Mesothelial cell of epicardium (in vitro differentiated cells): ENCODE measurements around the gene DENND4A. TPM values are rescaled to one million over a fixed set of nuclear protein-coding genes. Genes with fewer than 3 reads are reported as not detected.

Source experiments
- DNase-seq, 2 experiments: peaks; one replicate each; pipeline ENCODE4 v3.0.0; 2021; ENCODE audit warnings: low spot score in 2 of 2; ENCODE audit not compliant: unreplicated experiment in 2 of 2
- H3K27ac Mint-ChIP-seq: 2 replicates; pipeline ENCODE4 v1.8.0; 2021; ENCODE audit warnings: mixed read lengths
- H3K27me3 Mint-ChIP-seq: 2 replicates; pipeline ENCODE4 v1.8.0; 2021; ENCODE audit warnings: low read depth, mixed read lengths
- H3K36me3 Mint-ChIP-seq: 2 replicates; pipeline ENCODE4 v1.8.0; 2021; ENCODE audit warnings: mixed read lengths
- H3K4me1 Mint-ChIP-seq: 2 replicates; pipeline ENCODE4 v1.8.0; 2021; ENCODE audit warnings: mixed read lengths
- H3K4me3 Mint-ChIP-seq: 2 replicates; pipeline ENCODE4 v1.8.0; 2021; ENCODE audit warnings: mild to moderate bottlenecking, moderate library complexity, mixed read lengths
- H3K9me3 Mint-ChIP-seq: 2 replicates; pipeline ENCODE4 v1.8.0; 2021; ENCODE audit warnings: mixed read lengths
- total RNA-seq: library from RNA; stranded (reverse); gene quantifications from 3 replicates; pipeline ENCODE4 v1.2.1, GENCODE V29; 2021
- TF ChIP-seq, protein P1 (sequence below): fragments of 200-600 bp; sonication (generic); IDR thresholded peaks from one replicate; pipeline ENCODE4 v1.5.0; 2021; ENCODE audit warnings: antibody characterized with exemption; ENCODE audit not compliant: unreplicated experiment

DENND4A gene
- total RNA-seq, 1 donor from 2014 or later = 23.3 TPM

DNA sequence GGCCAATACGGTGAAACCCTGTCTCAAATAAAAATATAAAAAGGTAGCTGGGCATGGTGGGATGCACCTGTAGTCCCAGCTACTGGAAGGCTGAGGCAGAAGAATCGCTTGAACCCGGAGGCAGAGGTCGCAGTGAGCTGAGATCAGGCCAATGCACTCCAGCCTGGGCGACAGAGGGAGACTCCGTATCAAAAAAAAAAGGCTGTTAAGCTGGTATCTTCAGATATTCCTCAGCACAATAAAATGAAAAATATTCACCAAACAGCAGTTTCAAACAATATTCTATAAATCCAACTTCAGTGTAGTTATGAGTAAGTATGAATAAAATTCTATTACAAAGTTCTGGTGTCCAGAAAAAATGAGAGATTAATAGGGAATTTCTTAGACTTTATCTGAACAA lies 14.2 kb downstream of the DENND4A start:
- Mint-ChIP-seq H3K36me3 (no peaks in the 10 kb centered on the region), H3K27ac (no peak overlapping the region), H3K9me3 (no peaks in the 10 kb centered on the region), H3K4me3 (no peak overlapping the region), H3K27me3 (no peaks in the 10 kb centered on the region), H3K4me1 (peaks cover 2% of the 10 kb centered on the region)
- DNase-seq = no peak
- TF ChIP-seq, protein P1, sequence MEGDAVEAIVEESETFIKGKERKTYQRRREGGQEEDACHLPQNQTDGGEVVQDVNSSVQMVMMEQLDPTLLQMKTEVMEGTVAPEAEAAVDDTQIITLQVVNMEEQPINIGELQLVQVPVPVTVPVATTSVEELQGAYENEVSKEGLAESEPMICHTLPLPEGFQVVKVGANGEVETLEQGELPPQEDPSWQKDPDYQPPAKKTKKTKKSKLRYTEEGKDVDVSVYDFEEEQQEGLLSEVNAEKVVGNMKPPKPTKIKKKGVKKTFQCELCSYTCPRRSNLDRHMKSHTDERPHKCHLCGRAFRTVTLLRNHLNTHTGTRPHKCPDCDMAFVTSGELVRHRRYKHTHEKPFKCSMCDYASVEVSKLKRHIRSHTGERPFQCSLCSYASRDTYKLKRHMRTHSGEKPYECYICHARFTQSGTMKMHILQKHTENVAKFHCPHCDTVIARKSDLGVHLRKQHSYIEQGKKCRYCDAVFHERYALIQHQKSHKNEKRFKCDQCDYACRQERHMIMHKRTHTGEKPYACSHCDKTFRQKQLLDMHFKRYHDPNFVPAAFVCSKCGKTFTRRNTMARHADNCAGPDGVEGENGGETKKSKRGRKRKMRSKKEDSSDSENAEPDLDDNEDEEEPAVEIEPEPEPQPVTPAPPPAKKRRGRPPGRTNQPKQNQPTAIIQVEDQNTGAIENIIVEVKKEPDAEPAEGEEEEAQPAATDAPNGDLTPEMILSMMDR = no peak

DNA sequence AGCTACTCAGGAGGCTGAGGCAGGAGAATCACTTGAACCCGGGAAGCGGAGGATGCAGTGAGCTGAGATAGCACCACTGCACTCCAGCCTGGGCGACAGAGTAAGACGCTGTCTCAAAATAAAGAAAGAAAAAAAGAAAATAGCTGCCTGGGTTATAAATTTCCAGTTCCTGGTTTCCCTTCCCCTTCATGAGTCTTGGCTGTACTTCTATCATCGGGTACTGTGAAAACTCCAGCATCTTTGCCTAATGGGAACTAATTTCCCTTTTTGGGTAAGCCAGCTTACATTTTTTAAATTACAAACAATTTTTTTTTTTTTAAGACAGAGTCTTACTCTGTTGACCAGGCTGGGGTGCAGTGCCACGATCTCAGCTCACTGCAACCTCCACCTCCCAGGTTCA lies 15.0 kb downstream of the DENND4A start:
- Mint-ChIP-seq H3K4me3 (no peak overlapping the region), H3K27me3 (no peaks in the 10 kb centered on the region), H3K27ac (no peak overlapping the region), H3K36me3 (no peaks in the 10 kb centered on the region), H3K9me3 (no peaks in the 10 kb centered on the region), H3K4me1 (peaks cover 2% of the 10 kb centered on the region)
- DNase-seq = no peak
- TF ChIP-seq, protein P1 = no peak

DNA sequence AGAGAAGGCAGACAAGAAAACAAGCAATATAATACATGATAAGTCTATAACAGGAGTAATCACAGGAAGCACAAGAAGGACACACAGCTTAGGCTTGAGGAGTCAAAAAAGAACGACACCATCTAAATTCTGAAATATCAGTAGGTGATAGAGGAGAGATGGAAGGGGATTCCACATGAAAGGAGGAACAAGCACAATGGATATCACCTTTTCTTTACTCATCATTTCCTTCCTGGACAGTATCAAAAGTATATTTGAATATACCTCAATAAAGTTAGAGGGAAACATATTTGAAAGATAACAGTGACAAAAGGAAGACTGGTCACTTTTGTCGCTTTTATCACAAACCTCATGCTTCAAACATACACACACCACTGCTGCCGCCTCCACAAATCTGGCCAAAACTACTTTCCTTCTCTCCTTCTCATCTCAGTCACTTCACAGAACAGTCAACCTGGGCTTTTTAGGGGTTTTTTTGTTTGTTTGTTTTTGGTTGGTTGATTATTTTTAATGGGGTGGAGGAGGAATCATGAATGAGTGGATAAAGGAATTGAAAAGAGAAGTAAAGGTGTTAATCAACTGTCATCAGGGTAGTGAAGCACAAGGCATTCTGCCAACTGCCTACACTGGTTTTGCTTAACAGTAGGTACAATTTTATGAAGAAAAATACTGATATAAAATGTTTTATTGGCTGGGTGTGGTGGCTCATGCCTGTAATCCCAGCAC lies 18.5 kb downstream of the DENND4A start:
- Mint-ChIP-seq H3K27ac (no peak overlapping the region), H3K36me3 (no peaks in the 10 kb centered on the region), H3K4me1 (peaks cover 4% of the 10 kb centered on the region), H3K9me3 (no peaks in the 10 kb centered on the region), H3K4me3 (no peak overlapping the region), H3K27me3 (no peaks in the 10 kb centered on the region)
- TF ChIP-seq, protein P1 = no peak
- no peak for DNase-seq

DNA sequence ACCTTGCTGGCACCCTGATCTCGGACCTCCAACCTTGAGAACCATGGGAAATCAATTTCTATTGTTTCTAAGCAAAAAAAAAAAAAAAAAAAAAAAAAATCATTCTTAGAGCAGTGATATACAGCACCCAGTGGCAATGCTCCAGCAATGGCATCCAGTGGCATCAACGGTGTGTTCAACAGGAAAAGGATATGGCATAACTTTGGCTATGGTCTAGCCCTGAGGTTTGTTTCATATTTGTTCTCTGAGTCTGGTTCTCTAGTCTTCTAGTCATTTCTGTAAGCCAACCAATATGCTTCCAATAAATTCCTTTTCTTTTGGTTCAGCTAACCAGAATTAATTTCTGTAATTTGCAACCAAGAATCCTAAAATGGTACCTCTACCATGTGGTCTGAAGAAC lies 19.2 kb downstream of the DENND4A start:
- Mint-ChIP-seq H3K4me1 (peaks cover 2% of the 10 kb centered on the region), H3K36me3 (no peaks in the 10 kb centered on the region), H3K4me3 (no peak overlapping the region), H3K27ac (no peak overlapping the region), H3K9me3 (no peaks in the 10 kb centered on the region), H3K27me3 (no peaks in the 10 kb centered on the region)
- DNase-seq = no peak
- TF ChIP-seq, protein P1 = no peak

DNA sequence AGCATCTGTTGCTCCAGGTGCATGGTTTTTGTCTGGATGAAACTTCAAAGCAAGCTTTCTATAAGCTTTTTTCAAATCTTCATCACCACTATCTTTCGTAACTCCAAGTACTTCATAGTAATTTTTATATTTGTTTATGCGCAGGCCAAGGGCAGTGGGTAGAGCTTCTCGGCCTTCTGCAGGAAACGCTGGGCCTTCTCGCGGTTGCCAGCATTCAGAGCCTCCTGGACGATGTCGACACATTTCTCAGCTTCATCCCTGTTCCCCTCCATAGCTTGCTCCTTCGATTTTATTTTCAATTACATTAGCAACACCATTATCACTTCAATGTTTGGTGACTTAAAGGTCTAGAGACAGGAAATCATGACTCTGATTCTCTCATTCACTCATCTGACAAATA lies 20.2 kb downstream of the DENND4A start:
- H3K4me3 Mint-ChIP-seq = no peak overlapping the region
- H3K27me3 Mint-ChIP-seq = no peaks in the 10 kb centered on the region
- H3K9me3 Mint-ChIP-seq = no peaks in the 10 kb centered on the region
- TF ChIP-seq, protein P1 = no peak
- no peaks in the 10 kb centered on the region for H3K36me3 Mint-ChIP-seq
- DNase-seq = no peak
- no peak overlapping the region for H3K27ac Mint-ChIP-seq
- H3K4me1 Mint-ChIP-seq = peaks cover 2% of the 10 kb centered on the region
